HFF-Myc (cell line): ENCODE data around the gene SEZ6L.

ENCODE experiments used
- DNase-seq: peaks from one replicate; pipeline ENCODE4 v3.0.0-alpha.2; 2011; ENCODE audit warnings: low read depth; ENCODE audit errors: extremely low read depth
- H3K4me3 ChIP-seq: replicated peaks from 2 replicates; pipeline ENCODE4 v1.5.1; 2011; ENCODE audit warnings: low read depth, mild to moderate bottlenecking, control low read depth, low read length
- CTCF ChIP-seq: IDR thresholded peaks from 2 replicates; pipeline ENCODE4 v1.5.1; 2012; ENCODE audit warnings: mild to moderate bottlenecking, low read depth, low read length, control low read depth; ENCODE audit errors: missing control alignments

The SEZ6L gene

GRCh38 chr22:26393929-26394328 lies 224.7 kb downstream of the SEZ6L start:
- H3K4me3 ChIP-seq = no peak overlapping the region
- DNase-seq = no peak
- no peak for TF ChIP-seq CTCF

GRCh38 chr22:26394777-26395176 lies 225.5 kb downstream of the SEZ6L start:
- H3K4me3 ChIP-seq = no peak overlapping the region
- no peak for DNase-seq
- no peak for TF ChIP-seq CTCF

- TF ChIP-seq CTCF = no peak
- no peak overlapping the region for H3K4me3 ChIP-seq
- DNase-seq = no peak
Observed at GRCh38 chr22:26395926-26396325, 226.7 kb downstream of the SEZ6L start.

DNA sequence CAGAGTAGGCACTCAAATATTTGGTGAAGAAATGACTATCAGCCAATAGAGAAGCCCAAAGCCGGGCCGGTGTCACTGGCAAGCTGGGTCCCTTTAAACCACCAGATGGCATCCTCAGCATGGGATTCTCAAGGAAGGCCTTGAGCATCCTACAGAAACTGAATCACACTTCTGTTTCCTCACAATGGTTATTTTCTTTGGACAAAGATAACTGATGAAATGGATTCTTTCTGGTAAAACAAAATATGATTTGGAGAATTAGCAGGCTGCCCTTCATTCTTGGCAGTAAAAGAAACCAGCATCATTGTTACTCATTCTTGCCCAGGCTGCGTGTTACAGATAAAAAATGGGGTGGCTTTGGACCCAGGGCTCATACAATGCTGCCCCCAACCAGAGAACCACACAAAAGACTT lies 229.5 kb downstream of the SEZ6L start:
- peak; percentile 73 for TF ChIP-seq CTCF
- peak; percentile 32 for DNase-seq
- H3K4me3 ChIP-seq = no peak overlapping the region

DNA sequence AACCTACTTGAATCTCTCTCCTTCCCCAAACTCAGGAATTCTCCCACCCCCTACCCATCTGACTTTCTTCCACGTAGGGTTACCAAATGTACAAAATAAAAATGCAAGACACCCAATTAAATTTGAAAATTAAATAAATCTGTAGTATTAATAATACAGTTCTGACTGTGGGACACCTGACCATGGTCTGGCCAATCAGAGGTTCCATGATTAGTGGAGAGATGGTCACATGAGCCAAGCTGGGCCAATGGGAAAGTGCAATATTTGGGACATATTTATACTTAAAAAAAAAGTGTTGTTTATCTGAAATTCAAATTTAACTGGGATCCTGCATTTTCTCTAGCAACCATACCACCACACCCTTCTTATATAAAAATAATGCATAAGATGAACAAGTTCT lies 230.0 kb downstream of the SEZ6L start:
- no peak for DNase-seq
- TF ChIP-seq CTCF = no peak
- H3K4me3 ChIP-seq = no peak overlapping the region

GRCh38 chr22:26401726-26402125 lies 232.5 kb downstream of the SEZ6L start:
- DNase-seq = no peak
- no peak overlapping the region for H3K4me3 ChIP-seq
- TF ChIP-seq CTCF = no peak

- TF ChIP-seq CTCF = no peak
- DNase-seq = no peak
- H3K4me3 ChIP-seq = no peak overlapping the region
Observed at GRCh38 chr22:26404851-26405421, 235.7 kb downstream of the SEZ6L start.
